Fibroblast of villous mesenchyme (primary cell): ENCODE data around the gene TINAGL1. TPM values are rescaled to one million over a fixed set of nuclear protein-coding genes. Genes with fewer than 3 reads are reported as not detected.
A peak's percentile ranks its signal among the peaks of the same experiment; 100 is the strongest.

Experiments used
- DNase-seq: peaks from one replicate; pipeline ENCODE4 v3.0.0-alpha.2; 2010; ENCODE audit warnings: low read depth
- H3K4me3 ChIP-seq: 2 replicates; pipeline ENCODE4 v1.5.1; 2011; ENCODE audit warnings: low read depth, mild to moderate bottlenecking, low read length
- total RNA-seq: library from RNA; depleted of rRNA; stranded (reverse); fragments of >200 nt; gene quantifications from 2 replicates; pipeline ENCODE4 v1.2.3, GENCODE V29; 2012
- TF ChIP-seq, protein P1 (sequence below): IDR thresholded peaks from 2 replicates; pipeline ENCODE4 v1.5.1; 2012; ENCODE audit warnings: low read depth, mild to moderate bottlenecking, low read length; ENCODE audit not compliant: insufficient read depth

The TINAGL1 gene
- total RNA-seq, 1 donor, result 60.5 TPM

DNA sequence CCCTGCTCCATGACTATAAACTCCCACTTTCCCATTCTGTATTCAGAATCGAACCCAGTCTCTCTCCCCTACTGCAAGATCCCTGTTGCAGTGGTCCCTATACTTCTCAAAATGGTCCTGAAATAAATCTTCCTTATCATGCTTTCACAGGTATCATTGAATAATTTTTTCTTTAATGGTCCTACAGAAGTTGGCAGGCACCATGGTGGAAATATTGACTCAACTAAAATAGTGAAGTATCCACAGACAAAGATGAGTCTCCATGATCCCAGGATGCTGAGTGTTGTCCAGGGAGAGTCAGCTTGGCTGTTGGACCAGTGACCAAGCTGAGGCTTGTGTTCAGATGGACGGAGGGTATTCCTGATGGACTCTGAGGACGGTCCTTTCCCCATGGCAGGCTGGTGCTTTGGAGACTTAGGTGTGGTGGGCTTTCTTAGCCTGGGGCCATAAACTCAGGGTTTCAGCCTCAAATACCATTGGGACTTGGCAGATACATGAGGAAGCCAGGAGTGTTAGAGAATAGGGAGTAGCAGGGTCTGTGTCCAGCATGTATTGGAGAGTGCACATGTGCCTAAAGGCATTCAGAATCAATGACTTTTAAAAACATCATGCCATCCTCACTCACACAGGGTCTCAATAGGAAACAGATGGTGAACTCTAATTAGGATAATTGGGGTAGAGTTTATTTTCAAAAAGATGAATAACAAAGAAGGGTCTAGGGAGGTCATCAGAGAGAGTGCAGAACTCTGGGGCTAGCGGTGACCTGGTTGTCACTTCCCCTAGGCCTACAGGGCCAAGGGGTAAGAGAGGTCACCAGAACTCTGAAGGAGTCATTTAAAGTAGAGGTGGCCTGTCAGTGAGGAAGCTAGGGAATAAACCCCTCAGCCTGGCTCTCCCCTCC, 19.8 kb downstream of the TINAGL1 start:
- TF ChIP-seq, protein P1, sequence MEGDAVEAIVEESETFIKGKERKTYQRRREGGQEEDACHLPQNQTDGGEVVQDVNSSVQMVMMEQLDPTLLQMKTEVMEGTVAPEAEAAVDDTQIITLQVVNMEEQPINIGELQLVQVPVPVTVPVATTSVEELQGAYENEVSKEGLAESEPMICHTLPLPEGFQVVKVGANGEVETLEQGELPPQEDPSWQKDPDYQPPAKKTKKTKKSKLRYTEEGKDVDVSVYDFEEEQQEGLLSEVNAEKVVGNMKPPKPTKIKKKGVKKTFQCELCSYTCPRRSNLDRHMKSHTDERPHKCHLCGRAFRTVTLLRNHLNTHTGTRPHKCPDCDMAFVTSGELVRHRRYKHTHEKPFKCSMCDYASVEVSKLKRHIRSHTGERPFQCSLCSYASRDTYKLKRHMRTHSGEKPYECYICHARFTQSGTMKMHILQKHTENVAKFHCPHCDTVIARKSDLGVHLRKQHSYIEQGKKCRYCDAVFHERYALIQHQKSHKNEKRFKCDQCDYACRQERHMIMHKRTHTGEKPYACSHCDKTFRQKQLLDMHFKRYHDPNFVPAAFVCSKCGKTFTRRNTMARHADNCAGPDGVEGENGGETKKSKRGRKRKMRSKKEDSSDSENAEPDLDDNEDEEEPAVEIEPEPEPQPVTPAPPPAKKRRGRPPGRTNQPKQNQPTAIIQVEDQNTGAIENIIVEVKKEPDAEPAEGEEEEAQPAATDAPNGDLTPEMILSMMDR, result no peak
- no peak overlapping the region for H3K4me3 ChIP-seq
- no peak for DNase-seq

DNA sequence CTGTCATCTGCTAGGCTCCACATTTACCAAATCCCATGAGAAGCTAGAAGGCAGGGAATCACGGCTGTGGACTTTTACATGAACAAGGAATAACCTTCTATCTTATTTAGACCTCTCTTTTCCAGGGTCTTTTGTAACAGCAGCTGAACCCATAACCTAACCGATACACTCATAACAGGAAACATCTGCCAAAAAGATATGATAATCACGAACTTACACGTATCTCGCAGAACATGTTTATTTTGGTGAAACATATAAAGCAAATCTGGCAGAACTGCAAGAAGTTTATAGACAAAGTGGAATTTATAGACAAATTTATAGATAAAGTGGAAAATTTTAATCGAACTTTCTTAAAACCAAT, 20.4 kb downstream of the TINAGL1 start:
- no peak overlapping the region for H3K4me3 ChIP-seq
- TF ChIP-seq, protein P1, result no peak
- DNase-seq, result peak; percentile 83

DNA sequence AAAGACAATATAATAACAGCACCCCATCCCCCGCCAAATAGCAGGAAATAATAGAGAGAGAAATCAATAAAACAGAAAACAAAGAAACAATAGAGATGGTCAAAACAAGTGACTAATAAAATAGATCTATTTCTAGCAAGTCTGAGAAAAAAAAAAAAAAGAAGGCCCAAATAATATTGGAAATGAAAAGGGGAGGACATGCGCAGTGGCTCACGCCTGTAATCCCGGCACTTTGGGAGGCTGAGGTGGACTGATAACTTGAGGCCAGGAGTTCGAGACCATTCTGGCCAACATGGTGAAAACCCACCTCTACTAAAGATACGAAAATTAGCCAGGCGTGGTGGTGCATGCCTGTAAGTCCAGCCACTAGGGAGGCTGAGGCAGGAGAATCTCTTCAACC, 22.7 kb downstream of the TINAGL1 start:
- DNase-seq, result no peak
- TF ChIP-seq, protein P1, result no peak
- no peak overlapping the region for H3K4me3 ChIP-seq

DNA sequence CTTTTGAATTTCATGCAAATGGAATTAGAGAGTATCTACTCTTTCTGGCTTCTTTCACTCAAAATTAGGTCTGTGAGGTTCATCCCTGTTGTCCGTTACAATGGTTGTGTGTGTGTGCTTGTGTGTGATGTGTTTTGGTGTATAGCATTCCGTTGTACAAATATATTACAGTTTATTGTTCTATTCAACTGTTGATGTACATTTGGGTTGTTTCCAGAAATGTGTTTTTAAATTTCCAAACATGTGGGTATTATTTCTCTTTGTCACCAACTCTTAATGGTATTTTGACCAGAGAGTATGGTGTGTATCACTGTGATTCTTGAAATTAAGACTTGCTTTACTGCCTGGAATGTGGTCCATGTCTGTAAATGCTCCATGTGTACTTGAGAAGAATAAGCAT, 24.3 kb downstream of the TINAGL1 start:
- no peak overlapping the region for H3K4me3 ChIP-seq
- TF ChIP-seq, protein P1, result no peak
- no peak for DNase-seq

DNA sequence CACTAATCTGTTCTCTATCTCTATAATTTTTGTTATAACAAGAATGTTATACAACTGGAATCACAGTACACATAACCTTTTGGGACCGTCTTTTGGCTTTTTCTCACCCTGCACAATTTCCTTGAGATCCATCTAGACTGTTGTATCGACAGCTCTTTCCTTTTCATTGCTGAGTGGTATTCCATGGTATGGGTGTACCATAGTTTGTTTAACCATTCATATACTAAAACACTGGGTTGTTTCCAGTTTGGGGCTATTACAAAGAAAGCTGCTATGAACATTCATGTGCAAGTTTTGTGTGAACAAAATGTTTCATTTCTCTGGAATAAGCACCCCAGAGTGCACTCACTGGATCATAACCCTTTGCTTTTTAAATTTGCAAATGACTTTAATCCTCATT, 25.8 kb downstream of the TINAGL1 start:
- TF ChIP-seq, protein P1, result no peak
- no peak for DNase-seq
- H3K4me3 ChIP-seq, result no peak overlapping the region

DNA sequence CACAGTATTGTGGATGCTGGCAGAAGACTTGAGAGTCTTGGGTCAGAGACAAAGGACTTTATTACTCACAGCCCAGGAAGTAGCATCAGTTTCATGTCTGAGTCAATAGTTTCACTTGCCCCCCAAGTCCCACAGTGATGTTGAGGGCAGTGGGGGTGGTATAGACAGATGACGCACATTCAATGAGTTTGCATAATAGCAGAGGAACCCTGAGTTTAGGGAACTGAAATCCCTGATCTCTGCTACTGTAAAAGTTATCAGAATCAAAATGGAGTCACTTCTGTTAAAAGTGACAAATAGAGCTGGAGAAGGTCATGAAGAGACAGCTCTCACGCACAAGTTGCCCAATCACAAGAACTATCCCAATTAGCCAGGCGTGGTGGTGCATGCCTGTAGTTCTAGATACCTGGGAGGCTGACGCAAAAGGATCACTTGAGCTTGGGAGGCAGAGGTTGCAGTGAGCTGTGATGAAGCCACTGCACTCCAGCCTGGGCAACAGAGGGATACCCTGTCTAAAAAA, 29.7 kb downstream of the TINAGL1 start:
- TF ChIP-seq, protein P1, result no peak
- no peak overlapping the region for H3K4me3 ChIP-seq
- peak; percentile 31 for DNase-seq
